GF-D8 (cell line): ENCODE measurements around the gene RAMP1.
A peak's percentile ranks its signal among the peaks of the same experiment; 100 is the strongest.

Experiments used
- DNase-seq: peaks from one replicate; lab custom pipeline; 2025; lab: John Stamatoyannopoulos, UW

RAMP1 gene

GRCh38 chr2:237876951-237877491 is 17.6 kb downstream of the RAMP1 start:
- DNase-seq = no peak

GRCh38 chr2:237877576-237878307 is 18.3 kb downstream of the RAMP1 start:
- no peak for DNase-seq

GRCh38 chr2:237878321-237879057 is 19.1 kb downstream of the RAMP1 start:
- no peak for DNase-seq

- no peak for DNase-seq
Observed at GRCh38 chr2:237879058-237879430, 19.6 kb downstream of the RAMP1 start.

GRCh38 chr2:237879991-237880560 is 20.7 kb downstream of the RAMP1 start:
- no peak for DNase-seq

- DNase-seq = no peak
Observed at GRCh38 chr2:237882510-237883481, 23.4 kb downstream of the RAMP1 start.

- DNase-seq = no peak
Observed at GRCh38 chr2:237883951-237884446, 24.6 kb downstream of the RAMP1 start.

- DNase-seq = no peak
Observed at GRCh38 chr2:237884681-237885080, 25.3 kb downstream of the RAMP1 start.

GRCh38 chr2:237885111-237885930 is 25.9 kb downstream of the RAMP1 start:
- DNase-seq = no peak

GRCh38 chr2:237885931-237886684 is 26.7 kb downstream of the RAMP1 start:
- DNase-seq = no peak

GRCh38 chr2:237886685-237887481 is 27.5 kb downstream of the RAMP1 start:
- DNase-seq = no peak

GRCh38 chr2:237888389-237888788 is 29.0 kb downstream of the RAMP1 start:
- no peak for DNase-seq

- no peak for DNase-seq
Observed at GRCh38 chr2:237889016-237889415, 29.6 kb downstream of the RAMP1 start.

GRCh38 chr2:237889811-237890210 is 30.4 kb downstream of the RAMP1 start:
- DNase-seq = no peak

- peak; percentile 11 for DNase-seq
Observed at GRCh38 chr2:237892478-237892877, 33.1 kb downstream of the RAMP1 start.

GRCh38 chr2:237892984-237893595 is 33.7 kb downstream of the RAMP1 start:
- no peak for DNase-seq

- DNase-seq = no peak
Observed at GRCh38 chr2:237894396-237894979, 35.1 kb downstream of the RAMP1 start.

- DNase-seq = no peak
Observed at GRCh38 chr2:237894986-237895543, 35.6 kb downstream of the RAMP1 start.
